ENCODE measurements around the gene ARL6. TPM values are rescaled to one million over a fixed set of nuclear protein-coding genes. Genes with fewer than 3 reads are reported as not detected.

ARL6 gene
- total RNA-seq, 8 experiments from 2014 or later, result 6.5 to 15.5 (median 12.0) TPM

DNA sequence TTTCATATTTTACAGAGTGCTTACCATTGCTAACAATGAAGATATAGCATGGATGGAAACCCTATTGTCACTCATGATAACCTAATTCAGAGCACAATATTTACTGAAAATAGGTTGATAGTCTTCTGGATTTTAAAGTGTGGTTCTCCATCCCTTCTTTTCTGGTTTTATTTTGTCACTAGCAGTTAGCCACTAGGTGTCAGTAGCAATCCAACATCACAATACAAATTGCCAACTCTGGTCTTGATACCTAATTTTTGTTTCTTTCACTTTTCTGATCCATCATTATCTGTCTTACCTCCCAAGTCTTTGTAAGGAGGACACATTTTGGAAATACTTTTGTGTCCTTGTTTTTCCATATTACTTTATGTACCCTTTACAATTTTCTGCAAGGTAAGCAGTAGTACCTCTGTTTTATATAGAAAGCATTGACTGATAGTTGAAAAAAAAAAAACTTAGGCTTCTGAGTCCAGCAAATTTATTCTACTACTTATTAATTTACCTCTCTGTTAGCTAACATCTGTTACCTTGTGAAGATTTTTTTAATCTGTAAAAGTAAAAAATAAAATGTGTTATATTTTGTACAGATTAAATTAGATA lies 29.0 kb downstream of the ARL6 start:
- in situ Hi-C loops (cut with MboI; ENCODE audit: low pct_unique_long_range_greater_than_20kb in 2 of 9, low sequenced_read_pairs in 9 of 9, unreplicated experiment in 9 of 9), result loop anchor here (10.0 to 25.0 kb wide), 3 partner anchors 219 to 544 kb away; no protein-coding TSS in a partner anchor
- ATAC-seq (replicated peaks in 6 of 8), result peak in 2 of 8 experiments; percentile 37 to 43
- H3K4me1 ChIP-seq (replicated peaks in 1 of 2), result no peaks in the 10 kb centered on the region

GRCh38 chr3:97795951-97796350 lies 31.4 kb downstream of the ARL6 start:
- WGBS, 10 experiments, result 85 to 96% (median 91%) methylated on average over 3 to 4 of the region's 4 CpGs; no CpG with 5 or more reads in 1 of the 10 experiments
- in situ Hi-C loops (cut with MboI; ENCODE audit: low pct_unique_long_range_greater_than_20kb in 2 of 9, low sequenced_read_pairs in 9 of 9, unreplicated experiment in 9 of 9), result loop anchor here (10.0 to 25.0 kb wide), 3 partner anchors 216 to 541 kb away; no protein-coding TSS in a partner anchor
- no peak for ATAC-seq (replicated peaks in 6 of 8)
- H3K27ac ChIP-seq, result no peak overlapping the region
- H3K4me3 ChIP-seq, result no peak overlapping the region
- H3K4me1 ChIP-seq (replicated peaks in 1 of 2), result no peaks in the 10 kb centered on the region

More for the DNA sequence above, 29.0 kb downstream of the ARL6 start:
- H3K27ac ChIP-seq, result no peak overlapping the region
- H3K4me3 ChIP-seq, result no peak overlapping the region

- in situ Hi-C loops (cut with MboI; ENCODE audit: low pct_unique_long_range_greater_than_20kb in 2 of 9, low sequenced_read_pairs in 9 of 9, unreplicated experiment in 9 of 9), result no loop called here
These were observed 39.9 kb downstream of the ARL6 start for GRCh38 chr3:97804471-97804870.

GRCh38 chr3:97810779-97811390 lies 46.3 kb downstream of the ARL6 start:
- in situ Hi-C loops (cut with MboI; ENCODE audit: low pct_unique_long_range_greater_than_20kb in 2 of 9, low sequenced_read_pairs in 9 of 9, unreplicated experiment in 9 of 9), result no loop called here
- WGBS, 10 experiments, result 0 to 100% (median 40%) methylated on average over 1 to 2 of the region's 2 CpGs; no CpG with 5 or more reads in 1 of the 10 experiments
- no peak overlapping the region for H3K27ac ChIP-seq
- no peak for ATAC-seq (replicated peaks in 6 of 8)
- no peaks in the 10 kb centered on the region for H3K4me1 ChIP-seq (replicated peaks in 1 of 2)
- no peak overlapping the region for H3K4me3 ChIP-seq

More at GRCh38 chr3:97804471-97804870, 39.9 kb downstream of the ARL6 start:
- WGBS, 10 experiments, result 45 to 100% (median 86%) methylated on average over 1 to 3 of the region's 3 CpGs; no CpG with 5 or more reads in 2 of the 10 experiments
- ATAC-seq (replicated peaks in 6 of 8), result no peak
- Histone ChIP-seq H3K27ac (no peak overlapping the region), H3K4me3 (no peak overlapping the region), H3K4me1 (replicated peaks in 1 of 2) (no peaks in the 10 kb centered on the region)

GRCh38 chr3:97815149-97815917 lies 50.8 kb downstream of the ARL6 start:
- in situ Hi-C loops (cut with MboI; ENCODE audit: low pct_unique_long_range_greater_than_20kb in 2 of 9, low sequenced_read_pairs in 9 of 9, unreplicated experiment in 9 of 9), result no loop called here
- Histone ChIP-seq H3K4me3 (no peak overlapping the region), H3K4me1 (replicated peaks in 1 of 2) (peaks cover 5 to 7% of the 10 kb centered on the region in 2 donors), H3K27ac (no peak overlapping the region)
- no peak for ATAC-seq (replicated peaks in 6 of 8)
- 0 to 88% (median 7%) methylated on average over 1 of the region's 1 CpG; no CpG with 5 or more reads in 2 of the 10 experiments for WGBS, 10 experiments

GRCh38 chr3:97816811-97817210 lies 52.3 kb downstream of the ARL6 start:
- no peak for ATAC-seq (replicated peaks in 6 of 8)
- in situ Hi-C loops (cut with MboI; ENCODE audit: low pct_unique_long_range_greater_than_20kb in 2 of 9, low sequenced_read_pairs in 9 of 9, unreplicated experiment in 9 of 9), result no loop called here
- Histone ChIP-seq H3K4me3 (no peak overlapping the region), H3K27ac (no peak overlapping the region), H3K4me1 (replicated peaks in 1 of 2) (peaks cover 5 to 7% of the 10 kb centered on the region in 2 donors)
- 36 to 100% (median 71%) methylated on average over 1 to 2 of the region's 2 CpGs for WGBS, 10 experiments

- in situ Hi-C loops (cut with MboI; ENCODE audit: low pct_unique_long_range_greater_than_20kb in 2 of 9, low sequenced_read_pairs in 9 of 9, unreplicated experiment in 9 of 9), result no loop called here
- Histone ChIP-seq H3K4me3 (no peak overlapping the region), H3K27ac (no peak overlapping the region), H3K4me1 (replicated peaks in 1 of 2) (peaks cover 5 to 7% of the 10 kb centered on the region in 2 donors)
- WGBS, 10 experiments, result 10 to 93% (median 62%) methylated on average over 1 to 3 of the region's 3 CpGs; no CpG with 5 or more reads in 2 of the 10 experiments
- peak in 2 of 8 experiments; percentile 15 to 19 for ATAC-seq (replicated peaks in 6 of 8)
These were observed 53.4 kb downstream of the ARL6 start for GRCh38 chr3:97817965-97818364.

- no peak for ATAC-seq (replicated peaks in 6 of 8)
- H3K4me3 ChIP-seq, result peak overlapping the region; percentile 62 to 77 (median 69)
- H3K4me1 ChIP-seq (replicated peaks in 1 of 2), result peaks cover 5 to 7% of the 10 kb centered on the region in 2 donors
- no peak overlapping the region for H3K27ac ChIP-seq
- 55 to 100% (median 93%) methylated on average over 1 to 5 of the region's 5 CpGs; no CpG with 5 or more reads in 2 of the 10 experiments for WGBS, 10 experiments
- in situ Hi-C loops (cut with MboI; ENCODE audit: low pct_unique_long_range_greater_than_20kb in 2 of 9, low sequenced_read_pairs in 9 of 9, unreplicated experiment in 9 of 9), result no loop called here
These were observed 56.2 kb downstream of the ARL6 start for GRCh38 chr3:97820780-97821179.

DNA sequence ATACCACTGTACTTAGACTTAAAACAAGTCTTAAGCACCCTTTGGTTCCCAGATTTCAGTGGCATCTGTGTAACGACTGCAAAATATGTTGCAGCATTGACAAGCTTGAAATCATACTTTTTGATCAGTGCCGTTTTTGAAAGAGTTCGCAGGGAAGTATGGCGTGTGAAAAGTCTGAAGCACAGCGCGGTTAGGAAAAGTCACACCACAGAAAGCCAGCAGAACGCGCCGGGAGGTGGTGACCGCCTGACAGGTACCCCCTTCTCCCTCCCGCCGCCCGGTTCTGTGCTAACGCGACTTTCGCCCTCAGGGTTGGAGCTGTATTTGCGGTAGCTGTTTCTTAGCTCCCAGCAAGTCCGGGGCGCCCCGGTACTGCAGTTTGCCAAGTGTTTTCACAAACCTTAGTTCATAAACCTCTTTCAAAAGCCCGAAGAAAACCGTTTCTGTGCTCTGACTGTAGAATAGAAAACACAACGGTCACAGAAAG lies 56.8 kb downstream of the ARL6 start:
- WGBS, 10 experiments, result 0 to 7% (median 0%) methylated on average over 5 to 15 of the region's 23 CpGs; no CpG with 5 or more reads in 3 of the 10 experiments

GRCh38 chr3:97821774-97822358 lies 57.3 kb downstream of the ARL6 start, which contains the start of gene CRYBG3:
TSS of gene CRYBG3 (plus strand) at chr3:97822011. CDS start at chr3:97822207, 196 bp downstream.
- H3K27ac ChIP-seq, result peak within 1 kb of the TSS in 1 of 2 donors; percentile 65
- WGBS, 10 experiments, result 2% methylated on average over 10 of the region's 66 CpGs; no CpG with 5 or more reads in 9 of the 10 experiments
- peak within 1 kb of the TSS; percentile 62 to 77 (median 69) for H3K4me3 ChIP-seq
- peak; percentile 92 to 97 (median 96) for ATAC-seq (replicated peaks in 6 of 8)
- peaks cover 5 to 7% of the 10 kb centered on the region in 2 donors for H3K4me1 ChIP-seq (replicated peaks in 1 of 2)
- in situ Hi-C loops (cut with MboI; ENCODE audit: low pct_unique_long_range_greater_than_20kb in 2 of 9, low sequenced_read_pairs in 9 of 9, unreplicated experiment in 9 of 9), result no loop called here

More for the DNA sequence above, 56.8 kb downstream of the ARL6 start:
- Histone ChIP-seq H3K4me1 (replicated peaks in 1 of 2) (peaks cover 5 to 7% of the 10 kb centered on the region in 2 donors), H3K27ac (peak overlapping the region in 1 of 2 donors; percentile 65), H3K4me3 (peak overlapping the region; percentile 62 to 77 (median 69))
- ATAC-seq (replicated peaks in 6 of 8), result peak; percentile 28 to 63 (median 53)
- in situ Hi-C loops (cut with MboI; ENCODE audit: low pct_unique_long_range_greater_than_20kb in 2 of 9, low sequenced_read_pairs in 9 of 9, unreplicated experiment in 9 of 9), result no loop called here

DNA sequence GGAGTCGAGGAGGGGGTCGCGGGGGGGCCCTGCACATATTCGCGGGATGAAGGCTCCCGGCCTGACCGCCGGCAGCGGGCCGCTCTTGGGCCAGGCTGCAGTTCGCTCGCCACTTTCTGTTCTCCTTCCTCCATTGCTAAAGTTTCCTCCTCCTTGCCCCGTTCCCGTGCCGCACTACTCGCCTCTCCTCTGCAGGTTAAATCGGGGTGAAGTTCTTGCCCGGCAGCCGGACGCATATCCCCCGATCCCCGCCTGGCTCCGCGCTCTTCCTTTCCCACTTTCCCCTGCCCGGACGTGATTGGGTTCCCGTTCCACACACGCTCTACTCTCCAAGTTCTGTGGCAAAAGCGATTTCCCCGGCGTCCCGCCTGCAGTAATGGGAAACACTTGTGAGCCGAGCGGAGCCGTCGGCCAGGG lies 57.8 kb downstream of the ARL6 start:
- Histone ChIP-seq H3K4me3 (peak overlapping the region; percentile 62 to 77 (median 69)), H3K27ac (no peak overlapping the region), H3K4me1 (replicated peaks in 1 of 2) (peaks cover 5 to 7% of the 10 kb centered on the region in 2 donors)
- peak in 7 of 8 experiments; percentile 1 to 48 (median 4) for ATAC-seq (replicated peaks in 6 of 8)
- in situ Hi-C loops (cut with MboI; ENCODE audit: low pct_unique_long_range_greater_than_20kb in 2 of 9, low sequenced_read_pairs in 9 of 9, unreplicated experiment in 9 of 9), result no loop called here
- WGBS, 10 experiments, result 0 to 8% (median 2%) methylated on average over 6 to 14 of the region's 36 CpGs; no CpG with 5 or more reads in 4 of the 10 experiments
